ENCODE results near the gene PJVK. TPM values are rescaled to one million over a fixed set of nuclear protein-coding genes. Genes with fewer than 3 reads are reported as not detected.

The PJVK gene
- total and polyA plus RNA-seq, 9 of the 15 experiments (the other 6 are each of a cell fraction or from before 2014, with no cell fraction given) = 0.11 to 1.5 (median 0.73) TPM

DNA sequence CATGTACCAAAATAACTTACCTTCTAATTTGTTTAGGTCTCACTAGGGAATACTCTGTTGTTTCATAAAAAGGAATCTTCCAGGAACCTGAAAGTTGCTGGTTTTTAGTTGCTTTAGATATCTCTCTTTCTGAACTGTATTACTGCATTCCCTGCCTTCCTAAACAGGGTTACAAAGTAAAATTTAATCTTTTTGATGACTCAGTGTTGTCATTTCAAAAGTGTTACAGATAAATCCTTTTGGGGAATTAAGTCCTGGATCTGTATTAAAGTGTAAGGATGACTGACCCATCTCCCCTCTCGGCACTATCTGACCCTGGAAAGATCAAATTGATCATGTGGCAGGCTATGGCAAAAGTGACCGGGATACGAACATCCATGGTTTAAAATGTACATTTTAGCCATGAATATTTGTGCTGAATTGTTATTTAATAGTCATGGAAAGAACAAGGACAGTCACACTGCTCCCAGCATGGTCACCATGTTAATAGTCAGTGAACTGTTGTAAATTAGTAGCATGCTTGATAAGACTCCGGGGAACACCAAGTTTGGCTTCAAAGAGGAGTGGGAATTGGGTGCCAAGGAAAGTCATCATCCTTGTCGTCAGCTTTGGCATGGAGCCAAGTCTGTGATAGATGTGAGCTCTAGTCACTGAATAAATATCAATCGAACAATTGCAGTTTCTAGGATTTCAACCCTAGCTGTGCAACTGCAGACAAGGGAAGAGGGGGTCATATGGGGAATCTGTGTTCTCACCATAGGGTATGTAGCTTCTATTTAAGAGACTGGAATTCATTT is 33.3 kb downstream of the PJVK start:
- no TSS peak for BruUV-seq (replicated peaks)
- H2AFZ ChIP-seq (ENCODE audit: low read depth, low read length) = no peak overlapping the region
- peak in 2 of 4 experiments; percentile 10 to 51 for DNase-seq (ENCODE audit: extremely low read depth in 1 of 4, low spot score in 3 of 4)
- ChIA-PET CTCF (ENCODE audit: low intra/inter-chr PET ratio) (no interaction called here), POLR2A (interaction anchor here (0.7 to 0.9 kb wide), 3 partner anchors 11 to 372 kb away, joined by 3 read pairs; partner anchors contain the start of gene RBM45)
- H3K36me3 ChIP-seq (ENCODE audit: control insufficient read depth, insufficient read depth, low read length) = peaks cover 11% of the 10 kb centered on the region; the same call in 1 of the 3 replicates
- H3K9ac ChIP-seq (ENCODE audit: insufficient read depth in 1 of 2, low read depth in 2 of 2, low read length in 2 of 2) = no peak overlapping the region
- ATAC-seq = no peak
- in situ Hi-C loops (cut with MboI) = no loop called here
- 49% methylated on average over 6 of the region's 6 CpGs for WGBS (ENCODE audit: insufficient coverage, low coverage, missing lambda C conversion rate)
- intact Hi-C loops (cut with micrococcal nuclease) = no loop called here
- no peak overlapping the region for H3K4me2 ChIP-seq (ENCODE audit: insufficient read depth, low read length)
- no peaks in the 10 kb centered on the region for H4K20me1 ChIP-seq (replicated peaks; ENCODE audit: control insufficient read depth, insufficient read depth, low read length)
- no peaks in the 10 kb centered on the region for H3K9me3 ChIP-seq (replicated peaks; ENCODE audit: control insufficient read depth, insufficient read depth, low read depth, low read length)
- H3K27ac ChIP-seq (ENCODE audit: extremely low read depth, low read depth, low read length) = no peak overlapping the region
- no peaks in the 10 kb centered on the region for H3K9me1 ChIP-seq (ENCODE audit: control insufficient read depth, insufficient read depth, low read length)
- H3K4me1 ChIP-seq (replicated peaks in 1 of 2; ENCODE audit: control insufficient read depth in 2 of 2, insufficient read depth in 2 of 2, low read length in 2 of 2) = peaks cover 19 to 23% of the 10 kb centered on the region in 2 experiments
- FAIRE-seq = no peak
- H3K79me2 ChIP-seq (ENCODE audit: control insufficient read depth, insufficient read depth, low read length) = peaks cover 40% of the 10 kb centered on the region
- H3K27me3 ChIP-seq (ENCODE audit: control insufficient read depth in 2 of 2, insufficient read depth in 2 of 2, low read length in 2 of 2) = no peaks in the 10 kb centered on the region
- H3K4me3 ChIP-seq = no peak overlapping the region
- TF ChIP-seq ZNF316 (IDR thresholded peaks at IDR 0.05) (peak; percentile 65), C11orf30 (IDR thresholded peaks at IDR 0.05; ENCODE audit: low read depth) (peak; percentile 65; the same call in 1 of the 2 replicates), FOSL1 (tag; conservative IDR thresholded peaks at IDR 0.05) (0 out of 2 replicates have a peak, but pooled peaks have one; percentile 11), MEIS2 (IDR thresholded peaks at IDR 0.05; ENCODE audit: partially characterized antibody) (no peak), MAFG (tag; conservative IDR thresholded peaks at IDR 0.05) (peak; percentile 53), CREM (IDR thresholded peaks at IDR 0.05; ENCODE audit: low read depth) (peak; percentile 18; the same call in 1 of the 2 replicates), ZNF717 (CRISPR knock-in tag; IDR thresholded peaks at IDR 0.05) (no peak), BMI1 (IDR thresholded peaks at IDR 0.05; ENCODE audit: low read length) (no peak)
- TF ChIP-seq, protein P1, sequence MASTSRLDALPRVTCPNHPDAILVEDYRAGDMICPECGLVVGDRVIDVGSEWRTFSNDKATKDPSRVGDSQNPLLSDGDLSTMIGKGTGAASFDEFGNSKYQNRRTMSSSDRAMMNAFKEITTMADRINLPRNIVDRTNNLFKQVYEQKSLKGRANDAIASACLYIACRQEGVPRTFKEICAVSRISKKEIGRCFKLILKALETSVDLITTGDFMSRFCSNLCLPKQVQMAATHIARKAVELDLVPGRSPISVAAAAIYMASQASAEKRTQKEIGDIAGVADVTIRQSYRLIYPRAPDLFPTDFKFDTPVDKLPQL (IDR thresholded peaks at IDR 0.05; ENCODE audit: extremely low read depth, insufficient read length) = no peak
- TF ChIP-seq, protein P2, sequence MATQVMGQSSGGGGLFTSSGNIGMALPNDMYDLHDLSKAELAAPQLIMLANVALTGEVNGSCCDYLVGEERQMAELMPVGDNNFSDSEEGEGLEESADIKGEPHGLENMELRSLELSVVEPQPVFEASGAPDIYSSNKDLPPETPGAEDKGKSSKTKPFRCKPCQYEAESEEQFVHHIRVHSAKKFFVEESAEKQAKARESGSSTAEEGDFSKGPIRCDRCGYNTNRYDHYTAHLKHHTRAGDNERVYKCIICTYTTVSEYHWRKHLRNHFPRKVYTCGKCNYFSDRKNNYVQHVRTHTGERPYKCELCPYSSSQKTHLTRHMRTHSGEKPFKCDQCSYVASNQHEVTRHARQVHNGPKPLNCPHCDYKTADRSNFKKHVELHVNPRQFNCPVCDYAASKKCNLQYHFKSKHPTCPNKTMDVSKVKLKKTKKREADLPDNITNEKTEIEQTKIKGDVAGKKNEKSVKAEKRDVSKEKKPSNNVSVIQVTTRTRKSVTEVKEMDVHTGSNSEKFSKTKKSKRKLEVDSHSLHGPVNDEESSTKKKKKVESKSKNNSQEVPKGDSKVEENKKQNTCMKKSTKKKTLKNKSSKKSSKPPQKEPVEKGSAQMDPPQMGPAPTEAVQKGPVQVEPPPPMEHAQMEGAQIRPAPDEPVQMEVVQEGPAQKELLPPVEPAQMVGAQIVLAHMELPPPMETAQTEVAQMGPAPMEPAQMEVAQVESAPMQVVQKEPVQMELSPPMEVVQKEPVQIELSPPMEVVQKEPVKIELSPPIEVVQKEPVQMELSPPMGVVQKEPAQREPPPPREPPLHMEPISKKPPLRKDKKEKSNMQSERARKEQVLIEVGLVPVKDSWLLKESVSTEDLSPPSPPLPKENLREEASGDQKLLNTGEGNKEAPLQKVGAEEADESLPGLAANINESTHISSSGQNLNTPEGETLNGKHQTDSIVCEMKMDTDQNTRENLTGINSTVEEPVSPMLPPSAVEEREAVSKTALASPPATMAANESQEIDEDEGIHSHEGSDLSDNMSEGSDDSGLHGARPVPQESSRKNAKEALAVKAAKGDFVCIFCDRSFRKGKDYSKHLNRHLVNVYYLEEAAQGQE (IDR thresholded peaks at IDR 0.05; ENCODE audit: borderline replicate concordance) = no peak
- TF ChIP-seq, protein P2 (CRISPR knock-in tag; IDR thresholded peaks at IDR 0.05; ENCODE audit: low read depth) = no peak
- TF ChIP-seq, protein P3, sequence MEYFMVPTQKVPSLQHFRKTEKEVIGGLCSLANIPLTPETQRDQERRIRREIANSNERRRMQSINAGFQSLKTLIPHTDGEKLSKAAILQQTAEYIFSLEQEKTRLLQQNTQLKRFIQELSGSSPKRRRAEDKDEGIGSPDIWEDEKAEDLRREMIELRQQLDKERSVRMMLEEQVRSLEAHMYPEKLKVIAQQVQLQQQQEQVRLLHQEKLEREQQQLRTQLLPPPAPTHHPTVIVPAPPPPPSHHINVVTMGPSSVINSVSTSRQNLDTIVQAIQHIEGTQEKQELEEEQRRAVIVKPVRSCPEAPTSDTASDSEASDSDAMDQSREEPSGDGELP (CRISPR knock-in tag; IDR thresholded peaks at IDR 0.05; ENCODE audit: borderline replicate concordance) = no peak

Data from K562 (cell line).